KMS-11 (cell line): ENCODE data around the gene ARHGEF17.

Experiments
- H2AFZ ChIP-seq: fragments of 200-600 bp; sonication (generic); 2 replicates; pipeline ENCODE4 v1.6.1; 2016; ENCODE audit warnings: antibody characterized with exemption, mixed run types, low read depth
- H3K27ac ChIP-seq: fragments of 200-600 bp; sonication (generic); 2 replicates; pipeline ENCODE4 v1.6.1; 2016; ENCODE audit warnings: mild to moderate bottlenecking, mixed run types
- H3K27me3 ChIP-seq: fragments of 200-600 bp; sonication (generic); 2 replicates; pipeline ENCODE4 v1.6.1; 2017; ENCODE audit warnings: mild to moderate bottlenecking, low read depth, mixed run types, moderate library complexity; ENCODE audit not compliant: insufficient read depth
- H3K36me3 ChIP-seq: fragments of 200-600 bp; sonication (generic); 2 replicates; pipeline ENCODE4 v1.6.1; 2017; ENCODE audit warnings: mild to moderate bottlenecking, mixed run types; ENCODE audit not compliant: insufficient read depth
- H3K4me1 ChIP-seq: fragments of 200-600 bp; sonication (generic); 2 replicates; pipeline ENCODE4 v1.6.1; 2016; ENCODE audit warnings: mild to moderate bottlenecking, low read depth, mixed run types; ENCODE audit not compliant: poor library complexity, severe bottlenecking
- H3K4me2 ChIP-seq: fragments of 200-600 bp; sonication (generic); 2 replicates; pipeline ENCODE4 v1.7.0; 2016; ENCODE audit warnings: mild to moderate bottlenecking, mixed run types
- H3K4me3 ChIP-seq: fragments of 200-600 bp; sonication (generic); IDR thresholded peaks from 2 replicates; pipeline ENCODE4 v1.6.1; 2017; ENCODE audit warnings: low read depth, low read length, mixed read lengths; ENCODE audit not compliant: insufficient read depth
- H3K79me2 ChIP-seq: fragments of 200-600 bp; sonication (generic); 2 replicates; pipeline ENCODE4 v1.6.1; 2016; ENCODE audit warnings: low read depth, mixed run types; ENCODE audit not compliant: insufficient read depth
- H3K9ac ChIP-seq: fragments of 200-600 bp; sonication (generic); 2 replicates; pipeline ENCODE4 v1.6.1; 2016; ENCODE audit warnings: mild to moderate bottlenecking, mixed run types
- H4K20me1 ChIP-seq: fragments of 200-600 bp; sonication (generic); 2 replicates; pipeline ENCODE4 v1.6.1; 2016; ENCODE audit warnings: mild to moderate bottlenecking, mixed run types; ENCODE audit not compliant: insufficient read depth
- CTCF ChIP-seq: fragments of 200-600 bp; sonication (generic); conservative IDR thresholded peaks from 2 replicates; pipeline ENCODE4 v1.6.1; 2017; ENCODE audit warnings: low read depth, mild to moderate bottlenecking, antibody characterized with exemption, low read length, moderate library complexity, mixed read lengths

The ARHGEF17 gene

GRCh38 chr11:73283276-73284000, 24.6 kb upstream of the ARHGEF17 start:
- Histone ChIP-seq H3K36me3 (no peaks in the 10 kb centered on the region), H3K4me2 (no peak overlapping the region), H3K4me3 (no peak overlapping the region), H4K20me1 (no peaks in the 10 kb centered on the region), H3K27me3 (no peaks in the 10 kb centered on the region), H3K4me1 (peaks cover 26% of the 10 kb centered on the region), H2AFZ (no peak overlapping the region), H3K9ac (no peak overlapping the region), H3K79me2 (no peaks in the 10 kb centered on the region), H3K27ac (no peak overlapping the region)
- no peak for TF ChIP-seq CTCF

DNA sequence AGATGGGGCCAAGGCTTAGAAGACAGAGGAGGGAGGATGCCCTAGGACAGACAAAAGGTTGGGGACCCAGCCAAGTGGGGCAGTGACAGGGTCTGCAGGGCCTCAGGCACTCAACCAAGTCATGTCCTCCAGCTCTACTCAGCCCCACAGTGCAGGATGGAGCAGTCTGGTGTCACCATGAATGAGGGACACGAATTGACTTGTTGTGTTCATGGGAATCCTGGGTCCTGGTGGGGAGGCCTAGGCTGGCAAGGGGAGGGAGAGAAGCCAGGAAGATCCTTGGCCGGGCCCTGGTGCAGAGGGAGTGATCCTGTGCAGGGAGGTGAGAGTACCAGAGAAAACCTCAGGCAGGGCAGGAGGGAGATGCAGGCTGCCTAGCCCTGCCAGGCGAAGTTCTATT, 24.0 kb upstream of the ARHGEF17 start:
- no peak for TF ChIP-seq CTCF
- no peak overlapping the region for H3K4me2 ChIP-seq
- H3K9ac ChIP-seq = no peak overlapping the region

GRCh38 chr11:73285721-73286120, 22.4 kb upstream of the ARHGEF17 start:
- no peak overlapping the region for H3K9ac ChIP-seq
- H3K4me2 ChIP-seq = no peak overlapping the region
- no peaks in the 10 kb centered on the region for H3K36me3 ChIP-seq
- no peak overlapping the region for H3K4me3 ChIP-seq
- H2AFZ ChIP-seq = no peak overlapping the region
- H3K4me1 ChIP-seq = peaks cover 36% of the 10 kb centered on the region
- no peaks in the 10 kb centered on the region for H3K79me2 ChIP-seq
- H3K27me3 ChIP-seq = no peaks in the 10 kb centered on the region
- no peaks in the 10 kb centered on the region for H4K20me1 ChIP-seq
- H3K27ac ChIP-seq = no peak overlapping the region
- no peak for TF ChIP-seq CTCF

More for the DNA sequence above, 24.0 kb upstream of the ARHGEF17 start:
- H2AFZ ChIP-seq = no peak overlapping the region
- H3K36me3 ChIP-seq = no peaks in the 10 kb centered on the region
- H3K27me3 ChIP-seq = no peaks in the 10 kb centered on the region
- H3K27ac ChIP-seq = no peak overlapping the region
- peaks cover 32% of the 10 kb centered on the region for H3K4me1 ChIP-seq
- no peaks in the 10 kb centered on the region for H4K20me1 ChIP-seq
- no peaks in the 10 kb centered on the region for H3K79me2 ChIP-seq
- H3K4me3 ChIP-seq = no peak overlapping the region

DNA sequence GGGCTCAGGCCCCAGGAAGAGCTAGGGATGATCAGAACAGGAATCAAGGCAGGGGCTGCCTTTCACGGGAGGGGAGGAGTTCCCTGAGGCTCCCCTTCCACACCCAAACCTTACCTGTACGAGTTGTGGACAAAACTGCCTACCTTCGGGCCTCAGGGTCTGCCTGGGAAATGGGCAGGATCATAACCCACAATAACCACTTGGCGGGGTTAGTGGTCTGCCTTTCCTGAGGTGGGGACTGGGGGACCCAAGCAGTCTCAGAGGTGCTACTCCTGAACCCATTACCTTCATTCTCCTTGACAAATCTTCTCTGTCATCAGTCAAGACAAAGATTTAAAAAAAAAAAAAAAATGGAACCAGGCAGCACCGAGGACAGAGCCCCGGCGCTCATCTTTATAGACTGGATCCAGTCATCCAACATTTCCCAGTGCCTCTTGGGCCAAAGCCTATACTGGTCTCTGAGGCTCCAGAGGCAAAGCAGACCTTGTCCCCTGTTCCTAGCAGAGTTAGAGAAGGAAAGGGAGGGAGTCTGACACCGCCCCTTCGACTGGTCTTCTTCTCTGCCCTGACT, 21.8 kb upstream of the ARHGEF17 start:
- no peak overlapping the region for H3K9ac ChIP-seq
- peaks cover 31% of the 10 kb centered on the region for H3K4me1 ChIP-seq
- H3K4me3 ChIP-seq = no peak overlapping the region
- no peaks in the 10 kb centered on the region for H3K36me3 ChIP-seq
- no peaks in the 10 kb centered on the region for H3K27me3 ChIP-seq
- H2AFZ ChIP-seq = no peak overlapping the region
- no peaks in the 10 kb centered on the region for H4K20me1 ChIP-seq
- no peaks in the 10 kb centered on the region for H3K79me2 ChIP-seq
- no peak overlapping the region for H3K4me2 ChIP-seq
- no peak for TF ChIP-seq CTCF
- H3K27ac ChIP-seq = no peak overlapping the region
